SK-N-SH treated with all-trans-retinoic acid at 6 μM for 48 hours (cell line): Measurements from ENCODE around the gene BIRC2.

ENCODE experiments used
- ATAC-seq: fragments of 200-7000 bp; cut with Tn5 transposase; 3 replicates; pipeline ENCODE4 v1.9.1; 2020; ENCODE audit warnings: mild to moderate bottlenecking, moderate library complexity
- ARNTL ChIP-seq: fragments of 450-650 bp; formaldehyde crosslinking; IDR thresholded peaks from 2 replicates; pipeline ENCODE4 v1.5.0; 2020; ENCODE audit warnings: low read depth, mild to moderate bottlenecking, moderate library complexity, borderline replicate concordance
- CSDC2 ChIP-seq: fragments of 250-450 bp; sonication (Bioruptor Pico); IDR thresholded peaks from 2 replicates; pipeline ENCODE4 v1.5.0; 2020; ENCODE audit warnings: mild to moderate bottlenecking, moderate library complexity
- ESRRG ChIP-seq: fragments of 250-450 bp; sonication (Bioruptor Pico); IDR thresholded peaks from 2 replicates; pipeline ENCODE4 v1.6.1; 2021; ENCODE audit warnings: mild to moderate bottlenecking
- GLIS3 ChIP-seq: fragments of 250-450 bp; sonication (Bioruptor Pico); IDR thresholded peaks from 2 replicates; pipeline ENCODE4 v1.5.0; 2020; ENCODE audit warnings: mild to moderate bottlenecking, moderate library complexity
- ISL1 ChIP-seq: fragments of 250-450 bp; sonication (Bioruptor Pico); IDR thresholded peaks from 2 replicates; pipeline ENCODE4 v2.1.2; 2022; ENCODE audit warnings: mild to moderate bottlenecking, moderate library complexity
- OSR1 ChIP-seq: fragments of 250-450 bp; sonication (Bioruptor Pico); IDR thresholded peaks from 2 replicates; pipeline ENCODE4 v1.8.0; 2022; ENCODE audit warnings: moderate library complexity, mild to moderate bottlenecking, inconsistent platforms
- PPARA ChIP-seq: fragments of 250-450 bp; sonication (Bioruptor Pico); IDR thresholded peaks from 2 replicates; pipeline ENCODE4 v1.5.0; 2020; ENCODE audit warnings: mild to moderate bottlenecking, borderline replicate concordance
- RARB ChIP-seq: fragments of 250-450 bp; sonication (Bioruptor Pico); IDR thresholded peaks from 2 replicates; pipeline ENCODE4 v1.8.0; 2021; ENCODE audit warnings: mild to moderate bottlenecking, moderate library complexity
- SNAI2 ChIP-seq: fragments of 250-450 bp; sonication (Bioruptor Pico); IDR thresholded peaks from 2 replicates; pipeline ENCODE4 v1.5.0; 2020; ENCODE audit warnings: mild to moderate bottlenecking, moderate library complexity
- TCF4 ChIP-seq: fragments of 250-450 bp; sonication (Bioruptor Pico); IDR thresholded peaks from 2 replicates; pipeline ENCODE4 v1.8.0; 2021; ENCODE audit warnings: mild to moderate bottlenecking, moderate library complexity, borderline replicate concordance
- TOX ChIP-seq: fragments of 250-450 bp; sonication (Bioruptor Pico); IDR thresholded peaks from 2 replicates; pipeline ENCODE4 v1.8.0; 2021; ENCODE audit warnings: mild to moderate bottlenecking, moderate library complexity, borderline replicate concordance
- ZC3H10 ChIP-seq: fragments of 250-450 bp; sonication (Bioruptor Pico); IDR thresholded peaks from 2 replicates; pipeline ENCODE4 v1.5.1; 2021; ENCODE audit warnings: mild to moderate bottlenecking, moderate library complexity
- ZFP3 ChIP-seq: fragments of 250-450 bp; sonication (Bioruptor Pico); IDR thresholded peaks from 2 replicates; pipeline ENCODE4 v1.5.0; 2020; ENCODE audit warnings: mild to moderate bottlenecking, moderate library complexity
- ZFP30 ChIP-seq: fragments of 450-650 bp; formaldehyde crosslinking; IDR thresholded peaks from 2 replicates; pipeline ENCODE4 v1.5.0; 2022; ENCODE audit warnings: mild to moderate bottlenecking, moderate library complexity
- ZNF565 ChIP-seq: fragments of 450-650 bp; formaldehyde crosslinking; conservative IDR thresholded peaks from 2 replicates; pipeline ENCODE4 v1.5.0; 2020; ENCODE audit warnings: low read depth, mild to moderate bottlenecking, moderate library complexity
- ZNF70 ChIP-seq: fragments of 450-650 bp; formaldehyde crosslinking; IDR thresholded peaks from 2 replicates; pipeline ENCODE4 v1.5.0; 2020; ENCODE audit warnings: mild to moderate bottlenecking, moderate library complexity
- ZNF8 ChIP-seq: fragments of 450-650 bp; formaldehyde crosslinking; IDR thresholded peaks from 2 replicates; pipeline ENCODE4 v1.5.0; 2020; ENCODE audit warnings: mild to moderate bottlenecking, moderate library complexity
- TF ChIP-seq, protein P1 (sequence below): fragments of 250-450 bp; sonication (Bioruptor Pico); IDR thresholded peaks from 2 replicates; pipeline ENCODE4 v1.5.1; 2021; ENCODE audit warnings: mild to moderate bottlenecking, moderate library complexity
- TF ChIP-seq, protein P2 (sequence below): fragments of 250-450 bp; sonication (Bioruptor Pico); IDR thresholded peaks from 2 replicates; pipeline ENCODE4 v1.5.1; 2020; ENCODE audit warnings: low read depth, mild to moderate bottlenecking, moderate library complexity
- TF ChIP-seq, protein P3 (sequence below): fragments of 250-450 bp; sonication (Bioruptor Pico); IDR thresholded peaks from 2 replicates; pipeline ENCODE4 v1.8.0; 2020; ENCODE audit warnings: mild to moderate bottlenecking, moderate library complexity, borderline replicate concordance
- TF ChIP-seq, protein P4 (sequence below): fragments of 250-450 bp; sonication (Bioruptor Pico); IDR thresholded peaks from 2 replicates; pipeline ENCODE4 v1.8.0; 2021; ENCODE audit warnings: low read depth, mild to moderate bottlenecking, moderate library complexity, borderline replicate concordance
- TF ChIP-seq, protein P5 (sequence below): fragments of 250-450 bp; sonication (Bioruptor Pico); IDR thresholded peaks from 2 replicates; pipeline ENCODE4 v1.5.0; 2020; ENCODE audit warnings: mild to moderate bottlenecking, moderate library complexity

The BIRC2 gene

DNA sequence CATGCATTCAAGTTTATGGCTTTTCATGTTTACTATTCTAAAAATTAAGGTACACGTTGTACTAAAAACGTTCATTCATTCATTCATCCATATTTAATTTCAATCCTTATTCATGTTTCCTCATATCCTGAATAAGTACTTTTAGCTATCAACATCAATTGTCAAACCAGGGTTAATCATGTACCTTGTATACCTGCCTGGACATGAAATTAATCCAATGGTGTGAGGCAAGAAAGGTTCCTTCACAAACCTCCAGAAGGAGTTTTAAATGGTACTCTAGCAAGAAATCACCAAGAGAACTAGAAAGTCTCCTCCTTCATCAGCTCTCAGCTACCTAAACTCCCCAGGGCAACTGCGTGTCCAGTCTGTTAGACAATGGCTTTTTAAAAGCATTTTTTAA, 72.2 kb downstream of the BIRC2 start:
- no peak for ATAC-seq
- TF ChIP-seq, protein P1, sequence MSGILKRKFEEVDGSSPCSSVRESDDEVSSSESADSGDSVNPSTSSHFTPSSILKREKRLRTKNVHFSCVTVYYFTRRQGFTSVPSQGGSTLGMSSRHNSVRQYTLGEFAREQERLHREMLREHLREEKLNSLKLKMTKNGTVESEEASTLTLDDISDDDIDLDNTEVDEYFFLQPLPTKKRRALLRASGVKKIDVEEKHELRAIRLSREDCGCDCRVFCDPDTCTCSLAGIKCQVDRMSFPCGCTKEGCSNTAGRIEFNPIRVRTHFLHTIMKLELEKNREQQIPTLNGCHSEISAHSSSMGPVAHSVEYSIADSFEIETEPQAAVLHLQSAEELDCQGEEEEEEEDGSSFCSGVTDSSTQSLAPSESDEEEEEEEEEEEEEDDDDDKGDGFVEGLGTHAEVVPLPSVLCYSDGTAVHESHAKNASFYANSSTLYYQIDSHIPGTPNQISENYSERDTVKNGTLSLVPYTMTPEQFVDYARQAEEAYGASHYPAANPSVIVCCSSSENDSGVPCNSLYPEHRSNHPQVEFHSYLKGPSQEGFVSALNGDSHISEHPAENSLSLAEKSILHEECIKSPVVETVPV = no peak

DNA sequence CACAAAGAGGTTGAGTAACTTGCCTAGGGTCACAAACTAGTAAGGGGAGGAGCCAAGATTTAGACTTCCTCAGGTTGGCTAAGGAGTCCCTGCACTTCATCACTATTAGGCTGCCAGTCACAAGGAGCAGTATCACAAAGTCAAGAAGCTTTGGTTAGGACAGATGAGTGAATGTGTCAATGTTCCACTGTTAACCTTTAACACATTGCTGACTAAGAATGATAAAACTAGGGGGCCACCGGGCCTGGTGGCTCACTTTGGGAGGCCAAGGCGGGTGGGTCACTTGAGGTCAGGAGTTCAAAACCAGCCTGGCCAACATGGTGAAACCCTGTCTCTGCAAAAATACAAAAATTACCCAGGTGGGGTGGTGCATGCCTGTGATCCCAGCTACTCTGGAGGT, 73.5 kb downstream of the BIRC2 start:
- no peak for ATAC-seq
- TF ChIP-seq, protein P2, sequence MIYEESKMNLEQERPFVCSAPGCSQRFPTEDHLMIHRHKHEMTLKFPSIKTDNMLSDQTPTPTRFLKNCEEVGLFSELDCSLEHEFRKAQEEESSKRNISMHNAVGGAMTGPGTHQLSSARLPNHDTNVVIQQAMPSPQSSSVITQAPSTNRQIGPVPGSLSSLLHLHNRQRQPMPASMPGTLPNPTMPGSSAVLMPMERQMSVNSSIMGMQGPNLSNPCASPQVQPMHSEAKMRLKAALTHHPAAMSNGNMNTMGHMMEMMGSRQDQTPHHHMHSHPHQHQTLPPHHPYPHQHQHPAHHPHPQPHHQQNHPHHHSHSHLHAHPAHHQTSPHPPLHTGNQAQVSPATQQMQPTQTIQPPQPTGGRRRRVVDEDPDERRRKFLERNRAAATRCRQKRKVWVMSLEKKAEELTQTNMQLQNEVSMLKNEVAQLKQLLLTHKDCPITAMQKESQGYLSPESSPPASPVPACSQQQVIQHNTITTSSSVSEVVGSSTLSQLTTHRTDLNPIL (CRISPR knock-in tag) = no peak
- TF ChIP-seq ZFP30 = no peak
- TF ChIP-seq OSR1 (CRISPR knock-in tag) = no peak
- no peak for TF ChIP-seq PPARA (CRISPR knock-in tag)
- no peak for TF ChIP-seq SNAI2
- TF ChIP-seq GLIS3 (CRISPR knock-in tag) = no peak
- no peak for TF ChIP-seq CSDC2
- no peak for TF ChIP-seq TOX
- TF ChIP-seq, protein P3, sequence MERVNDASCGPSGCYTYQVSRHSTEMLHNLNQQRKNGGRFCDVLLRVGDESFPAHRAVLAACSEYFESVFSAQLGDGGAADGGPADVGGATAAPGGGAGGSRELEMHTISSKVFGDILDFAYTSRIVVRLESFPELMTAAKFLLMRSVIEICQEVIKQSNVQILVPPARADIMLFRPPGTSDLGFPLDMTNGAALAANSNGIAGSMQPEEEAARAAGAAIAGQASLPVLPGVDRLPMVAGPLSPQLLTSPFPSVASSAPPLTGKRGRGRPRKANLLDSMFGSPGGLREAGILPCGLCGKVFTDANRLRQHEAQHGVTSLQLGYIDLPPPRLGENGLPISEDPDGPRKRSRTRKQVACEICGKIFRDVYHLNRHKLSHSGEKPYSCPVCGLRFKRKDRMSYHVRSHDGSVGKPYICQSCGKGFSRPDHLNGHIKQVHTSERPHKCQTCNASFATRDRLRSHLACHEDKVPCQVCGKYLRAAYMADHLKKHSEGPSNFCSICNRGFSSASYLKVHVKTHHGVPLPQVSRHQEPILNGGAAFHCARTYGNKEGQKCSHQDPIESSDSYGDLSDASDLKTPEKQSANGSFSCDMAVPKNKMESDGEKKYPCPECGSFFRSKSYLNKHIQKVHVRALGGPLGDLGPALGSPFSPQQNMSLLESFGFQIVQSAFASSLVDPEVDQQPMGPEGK (CRISPR knock-in tag) = no peak
- TF ChIP-seq RARB = no peak

DNA sequence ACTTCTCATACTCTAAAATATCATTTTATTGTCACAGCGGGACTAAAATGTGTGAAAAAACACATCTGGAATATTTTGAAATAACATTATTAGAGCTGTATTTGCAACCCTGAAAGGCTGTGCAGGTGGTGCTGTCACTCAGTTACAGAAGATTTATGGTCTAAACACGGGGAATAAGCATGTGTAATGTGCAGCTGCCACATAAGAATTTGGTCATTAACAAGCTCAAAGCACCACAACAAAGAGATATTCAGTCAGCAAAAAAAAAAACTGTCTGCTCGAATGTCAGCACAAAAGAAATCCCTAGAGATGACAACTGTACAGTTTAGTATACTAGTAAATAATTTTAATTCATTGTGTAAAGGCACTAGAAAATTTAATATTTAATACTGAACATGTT, 74.2 kb downstream of the BIRC2 start:
- no peak for TF ChIP-seq CSDC2
- TF ChIP-seq ESRRG (CRISPR knock-in tag) = no peak
- no peak for TF ChIP-seq ARNTL
- no peak for TF ChIP-seq GLIS3 (CRISPR knock-in tag)
- TF ChIP-seq ZNF70 (CRISPR knock-in tag) = no peak
- TF ChIP-seq TOX = no peak
- no peak for TF ChIP-seq ZC3H10 (CRISPR knock-in tag)
- no peak for TF ChIP-seq RARB
- TF ChIP-seq, protein P4, sequence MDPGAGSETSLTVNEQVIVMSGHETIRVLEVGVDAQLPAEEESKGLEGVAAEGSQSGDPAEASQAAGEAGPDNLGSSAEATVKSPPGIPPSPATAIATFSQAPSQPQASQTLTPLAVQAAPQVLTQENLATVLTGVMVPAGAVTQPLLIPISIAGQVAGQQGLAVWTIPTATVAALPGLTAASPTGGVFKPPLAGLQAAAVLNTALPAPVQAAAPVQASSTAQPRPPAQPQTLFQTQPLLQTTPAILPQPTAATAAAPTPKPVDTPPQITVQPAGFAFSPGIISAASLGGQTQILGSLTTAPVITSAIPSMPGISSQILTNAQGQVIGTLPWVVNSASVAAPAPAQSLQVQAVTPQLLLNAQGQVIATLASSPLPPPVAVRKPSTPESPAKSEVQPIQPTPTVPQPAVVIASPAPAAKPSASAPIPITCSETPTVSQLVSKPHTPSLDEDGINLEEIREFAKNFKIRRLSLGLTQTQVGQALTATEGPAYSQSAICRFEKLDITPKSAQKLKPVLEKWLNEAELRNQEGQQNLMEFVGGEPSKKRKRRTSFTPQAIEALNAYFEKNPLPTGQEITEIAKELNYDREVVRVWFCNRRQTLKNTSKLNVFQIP (CRISPR knock-in tag) = no peak
- TF ChIP-seq, protein P3 (CRISPR knock-in tag) = no peak
- TF ChIP-seq, protein P5, sequence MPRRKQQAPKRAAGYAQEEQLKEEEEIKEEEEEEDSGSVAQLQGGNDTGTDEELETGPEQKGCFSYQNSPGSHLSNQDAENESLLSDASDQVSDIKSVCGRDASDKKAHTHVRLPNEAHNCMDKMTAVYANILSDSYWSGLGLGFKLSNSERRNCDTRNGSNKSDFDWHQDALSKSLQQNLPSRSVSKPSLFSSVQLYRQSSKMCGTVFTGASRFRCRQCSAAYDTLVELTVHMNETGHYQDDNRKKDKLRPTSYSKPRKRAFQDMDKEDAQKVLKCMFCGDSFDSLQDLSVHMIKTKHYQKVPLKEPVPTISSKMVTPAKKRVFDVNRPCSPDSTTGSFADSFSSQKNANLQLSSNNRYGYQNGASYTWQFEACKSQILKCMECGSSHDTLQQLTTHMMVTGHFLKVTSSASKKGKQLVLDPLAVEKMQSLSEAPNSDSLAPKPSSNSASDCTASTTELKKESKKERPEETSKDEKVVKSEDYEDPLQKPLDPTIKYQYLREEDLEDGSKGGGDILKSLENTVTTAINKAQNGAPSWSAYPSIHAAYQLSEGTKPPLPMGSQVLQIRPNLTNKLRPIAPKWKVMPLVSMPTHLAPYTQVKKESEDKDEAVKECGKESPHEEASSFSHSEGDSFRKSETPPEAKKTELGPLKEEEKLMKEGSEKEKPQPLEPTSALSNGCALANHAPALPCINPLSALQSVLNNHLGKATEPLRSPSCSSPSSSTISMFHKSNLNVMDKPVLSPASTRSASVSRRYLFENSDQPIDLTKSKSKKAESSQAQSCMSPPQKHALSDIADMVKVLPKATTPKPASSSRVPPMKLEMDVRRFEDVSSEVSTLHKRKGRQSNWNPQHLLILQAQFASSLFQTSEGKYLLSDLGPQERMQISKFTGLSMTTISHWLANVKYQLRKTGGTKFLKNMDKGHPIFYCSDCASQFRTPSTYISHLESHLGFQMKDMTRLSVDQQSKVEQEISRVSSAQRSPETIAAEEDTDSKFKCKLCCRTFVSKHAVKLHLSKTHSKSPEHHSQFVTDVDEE (CRISPR knock-in tag) = no peak
- TF ChIP-seq TCF4 (CRISPR knock-in tag) = no peak
- no peak for TF ChIP-seq ZFP3 (CRISPR knock-in tag)
- TF ChIP-seq SNAI2 = no peak
- no peak for TF ChIP-seq PPARA (CRISPR knock-in tag)
- no peak for TF ChIP-seq ISL1 (CRISPR knock-in tag)
- TF ChIP-seq ZNF8 (CRISPR knock-in tag) = no peak
- TF ChIP-seq ZNF565 (CRISPR knock-in tag) = no peak
- TF ChIP-seq, protein P2 (CRISPR knock-in tag) = no peak
- TF ChIP-seq, all 23 proteins: peak for 0
- ATAC-seq = no peak
